ENCODE measurements around the gene OSBP2.

DNA sequence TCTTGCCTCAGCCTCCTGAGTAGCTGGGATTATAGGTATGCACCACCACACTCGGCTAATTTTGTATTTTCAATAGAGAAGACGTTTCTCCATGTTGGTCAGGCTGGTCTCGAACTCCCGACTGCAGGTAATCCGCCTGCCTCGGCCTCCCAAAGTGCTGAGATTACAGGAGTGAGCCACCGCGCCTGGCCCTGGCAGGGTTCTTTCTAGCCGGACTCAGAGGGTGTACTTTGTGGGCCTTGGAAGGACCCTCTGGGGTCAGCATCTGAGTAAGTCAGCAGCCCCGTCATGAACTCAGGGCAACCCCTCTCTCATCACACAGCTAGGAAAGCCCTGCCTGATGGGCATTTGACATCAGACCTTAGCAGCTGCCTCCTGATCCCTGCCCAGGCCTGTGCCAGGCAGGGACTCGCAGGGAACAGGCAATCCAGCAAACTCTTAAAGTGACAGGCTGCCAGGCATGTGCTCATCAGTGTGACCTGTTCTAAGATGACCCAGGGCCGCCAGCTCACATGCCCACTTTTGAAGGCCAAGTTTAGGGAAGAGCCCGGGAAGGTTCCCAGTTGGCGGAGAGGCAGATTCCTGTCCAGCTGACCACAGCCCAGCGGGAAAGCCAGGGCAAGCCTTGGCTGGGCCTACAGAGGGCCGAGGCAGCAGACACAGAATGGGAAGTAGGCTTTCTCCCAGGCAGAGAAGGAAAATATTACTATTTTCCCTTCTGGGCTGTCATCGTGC is 181.0 kb downstream of the OSBP2 start:
- TF ChIP-seq POLR2AphosphoS5 (IDR thresholded peaks at IDR 0.05): no peak
- TF ChIP-seq, protein P1, sequence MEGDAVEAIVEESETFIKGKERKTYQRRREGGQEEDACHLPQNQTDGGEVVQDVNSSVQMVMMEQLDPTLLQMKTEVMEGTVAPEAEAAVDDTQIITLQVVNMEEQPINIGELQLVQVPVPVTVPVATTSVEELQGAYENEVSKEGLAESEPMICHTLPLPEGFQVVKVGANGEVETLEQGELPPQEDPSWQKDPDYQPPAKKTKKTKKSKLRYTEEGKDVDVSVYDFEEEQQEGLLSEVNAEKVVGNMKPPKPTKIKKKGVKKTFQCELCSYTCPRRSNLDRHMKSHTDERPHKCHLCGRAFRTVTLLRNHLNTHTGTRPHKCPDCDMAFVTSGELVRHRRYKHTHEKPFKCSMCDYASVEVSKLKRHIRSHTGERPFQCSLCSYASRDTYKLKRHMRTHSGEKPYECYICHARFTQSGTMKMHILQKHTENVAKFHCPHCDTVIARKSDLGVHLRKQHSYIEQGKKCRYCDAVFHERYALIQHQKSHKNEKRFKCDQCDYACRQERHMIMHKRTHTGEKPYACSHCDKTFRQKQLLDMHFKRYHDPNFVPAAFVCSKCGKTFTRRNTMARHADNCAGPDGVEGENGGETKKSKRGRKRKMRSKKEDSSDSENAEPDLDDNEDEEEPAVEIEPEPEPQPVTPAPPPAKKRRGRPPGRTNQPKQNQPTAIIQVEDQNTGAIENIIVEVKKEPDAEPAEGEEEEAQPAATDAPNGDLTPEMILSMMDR (IDR thresholded peaks at IDR 0.05 in 8 of 11, conservative IDR thresholded peaks at IDR 0.05 in 3 of 11): no peak
- TF ChIP-seq POLR2A (IDR thresholded peaks at IDR 0.05): no peak
